Nephron progenitor cell (in vitro differentiated cells): ENCODE results near the gene SSH3.
"Not testable (repeated sequence)": the region's sequence is repeated elsewhere in the genome, so short reads cannot be mapped to it uniquely, and the experiment has no call there.

ENCODE experiments used
- DNase-seq: peaks from one replicate; pipeline ENCODE4 v3.0.0; 2021
- H3K27ac Mint-ChIP-seq: 2 replicates; pipeline ENCODE4 v1.8.0; 2021; ENCODE audit warnings: mild to moderate bottlenecking, moderate library complexity, mixed read lengths
- H3K27me3 Mint-ChIP-seq: 2 replicates; pipeline ENCODE4 v1.8.0; 2021; ENCODE audit warnings: mild to moderate bottlenecking, low read depth, mixed read lengths; ENCODE audit not compliant: poor library complexity
- H3K36me3 Mint-ChIP-seq: 2 replicates; pipeline ENCODE4 v1.8.0; 2021; ENCODE audit warnings: low read depth, mixed read lengths
- H3K4me1 Mint-ChIP-seq: 2 replicates; pipeline ENCODE4 v1.8.0; 2021; ENCODE audit warnings: mixed read lengths
- H3K4me3 Mint-ChIP-seq: 2 replicates; pipeline ENCODE4 v1.8.0; 2021; ENCODE audit warnings: mild to moderate bottlenecking, moderate library complexity, mixed read lengths
- H3K9me3 Mint-ChIP-seq: 2 replicates; pipeline ENCODE4 v1.8.0; 2021; ENCODE audit warnings: mild to moderate bottlenecking, moderate library complexity, mixed read lengths
- TF ChIP-seq, protein P1 (sequence below): fragments of 200-600 bp; sonication (generic); IDR thresholded peaks from 2 replicates; pipeline ENCODE4 v1.5.0; 2021; ENCODE audit warnings: antibody characterized with exemption

Gene SSH3

GRCh38 chr11:67314218-67314617 lies 10.9 kb downstream of the SSH3 start:
- Mint-ChIP-seq H3K27ac (no peak overlapping the region), H3K4me1 (peaks cover 21% of the 10 kb centered on the region), H3K27me3 (peaks cover 20% of the 10 kb centered on the region), H3K36me3 (no peaks in the 10 kb centered on the region), H3K9me3 (no peaks in the 10 kb centered on the region), H3K4me3 (no peak overlapping the region)
- TF ChIP-seq, protein P1, sequence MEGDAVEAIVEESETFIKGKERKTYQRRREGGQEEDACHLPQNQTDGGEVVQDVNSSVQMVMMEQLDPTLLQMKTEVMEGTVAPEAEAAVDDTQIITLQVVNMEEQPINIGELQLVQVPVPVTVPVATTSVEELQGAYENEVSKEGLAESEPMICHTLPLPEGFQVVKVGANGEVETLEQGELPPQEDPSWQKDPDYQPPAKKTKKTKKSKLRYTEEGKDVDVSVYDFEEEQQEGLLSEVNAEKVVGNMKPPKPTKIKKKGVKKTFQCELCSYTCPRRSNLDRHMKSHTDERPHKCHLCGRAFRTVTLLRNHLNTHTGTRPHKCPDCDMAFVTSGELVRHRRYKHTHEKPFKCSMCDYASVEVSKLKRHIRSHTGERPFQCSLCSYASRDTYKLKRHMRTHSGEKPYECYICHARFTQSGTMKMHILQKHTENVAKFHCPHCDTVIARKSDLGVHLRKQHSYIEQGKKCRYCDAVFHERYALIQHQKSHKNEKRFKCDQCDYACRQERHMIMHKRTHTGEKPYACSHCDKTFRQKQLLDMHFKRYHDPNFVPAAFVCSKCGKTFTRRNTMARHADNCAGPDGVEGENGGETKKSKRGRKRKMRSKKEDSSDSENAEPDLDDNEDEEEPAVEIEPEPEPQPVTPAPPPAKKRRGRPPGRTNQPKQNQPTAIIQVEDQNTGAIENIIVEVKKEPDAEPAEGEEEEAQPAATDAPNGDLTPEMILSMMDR, result no peak
- no peak for DNase-seq

DNA sequence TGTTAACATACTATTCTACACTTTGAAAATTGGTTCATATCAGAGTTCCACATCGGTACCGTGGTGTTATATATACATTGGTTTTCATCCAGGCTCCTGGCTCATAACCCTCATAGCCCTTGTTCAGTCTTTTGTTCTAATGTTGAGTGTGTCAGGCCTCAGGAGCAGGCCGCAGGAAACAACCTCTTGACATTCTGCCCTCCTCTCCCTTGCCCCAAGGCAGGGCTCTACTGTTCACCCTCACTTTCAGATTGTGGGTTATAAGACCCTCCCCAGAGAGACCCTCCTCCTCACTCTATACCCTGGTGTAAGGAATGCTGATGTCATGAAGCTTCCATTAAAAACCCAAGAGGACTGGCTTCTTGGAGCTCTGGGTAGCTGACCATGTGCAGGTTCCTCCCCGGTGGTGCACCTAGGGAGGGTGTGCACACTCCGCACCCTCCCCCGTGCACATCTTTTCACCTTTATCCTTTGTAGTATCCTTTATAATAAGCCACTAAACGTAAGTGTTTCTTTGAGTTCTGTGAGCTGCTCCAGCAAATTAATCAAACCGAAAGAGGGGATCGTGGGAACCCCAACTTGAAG lies 12.1 kb downstream of the SSH3 start:
- Mint-ChIP-seq H3K27ac (no peak overlapping the region), H3K9me3 (no peaks in the 10 kb centered on the region), H3K4me1 (peaks cover 21% of the 10 kb centered on the region), H3K4me3 (peak overlapping the region; percentile 58), H3K36me3 (no peaks in the 10 kb centered on the region), H3K27me3 (peaks cover 25% of the 10 kb centered on the region)
- no peak for DNase-seq
- TF ChIP-seq, protein P1, result no peak

DNA sequence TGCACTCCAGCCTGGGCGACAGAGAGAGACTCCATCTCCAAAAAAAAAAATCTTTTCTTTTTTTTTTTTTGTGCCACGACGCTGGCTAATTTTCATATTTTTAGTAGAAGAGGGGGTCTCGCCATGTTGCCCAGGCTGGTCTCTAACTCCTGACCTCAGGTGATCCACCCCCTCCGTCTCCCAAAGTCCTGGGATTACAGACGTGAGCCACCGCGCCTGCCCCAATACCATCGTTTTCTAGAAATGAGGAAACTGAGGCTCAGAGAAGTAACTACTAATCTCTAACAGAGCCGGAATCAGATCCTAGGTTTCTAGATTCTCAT lies 13.5 kb downstream of the SSH3 start:
- DNase-seq, result no peak
- no peaks in the 10 kb centered on the region for H3K9me3 Mint-ChIP-seq
- TF ChIP-seq, protein P1, result no peak
- no peaks in the 10 kb centered on the region for H3K36me3 Mint-ChIP-seq
- H3K27ac Mint-ChIP-seq, result peak overlapping the region; percentile 99
- H3K4me3 Mint-ChIP-seq, result peak overlapping the region; percentile 91
- H3K27me3 Mint-ChIP-seq, result peaks cover 35% of the 10 kb centered on the region
- H3K4me1 Mint-ChIP-seq, result peaks cover 21% of the 10 kb centered on the region

DNA sequence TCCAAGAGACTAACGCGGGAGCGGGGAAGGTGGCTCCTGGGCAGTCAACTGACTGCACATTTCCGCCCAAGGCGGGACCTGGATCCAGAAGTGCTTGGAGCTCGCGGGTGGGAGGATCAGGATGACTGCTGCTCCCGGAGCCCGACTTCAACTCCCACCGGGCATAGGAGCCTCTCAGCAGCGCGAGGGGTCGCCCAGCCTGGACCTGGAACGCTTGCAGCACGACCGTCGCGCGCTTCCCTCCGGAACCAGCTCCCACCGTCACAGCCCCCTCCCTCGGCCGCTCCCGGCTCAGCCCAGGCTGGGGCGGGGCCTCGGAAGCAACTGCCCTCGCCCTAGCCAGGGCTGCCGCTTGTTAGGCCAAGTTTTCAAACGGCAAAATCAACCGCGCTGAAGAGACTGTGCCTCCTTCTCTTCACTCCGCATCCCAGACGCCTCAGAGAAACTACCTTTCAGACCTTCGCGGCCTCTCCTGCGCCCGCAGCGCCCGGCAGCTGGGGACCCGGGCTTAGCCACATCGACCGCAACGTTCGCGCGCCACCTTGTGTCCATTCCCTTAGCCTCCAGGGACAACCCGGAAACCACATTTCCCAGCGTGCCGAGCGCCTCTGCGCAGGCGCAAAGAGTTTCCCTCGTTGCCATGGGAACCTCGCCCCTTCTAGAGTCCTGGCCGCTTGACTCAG lies 14.0 kb downstream of the SSH3 start:
- Mint-ChIP-seq H3K27me3 (peaks cover 35% of the 10 kb centered on the region), H3K4me3 (peak overlapping the region; percentile 91), H3K9me3 (no peaks in the 10 kb centered on the region), H3K27ac (peak overlapping the region; percentile 99), H3K4me1 (peaks cover 21% of the 10 kb centered on the region), H3K36me3 (no peaks in the 10 kb centered on the region)
- TF ChIP-seq, protein P1, result peak; percentile 77
- peak; percentile 99 for DNase-seq

- no peak for DNase-seq
- Mint-ChIP-seq H3K4me3 (peak overlapping the region; percentile 91), H3K4me1 (peaks cover 21% of the 10 kb centered on the region), H3K27me3 (peaks cover 38% of the 10 kb centered on the region), H3K27ac (peak overlapping the region; percentile 99), H3K36me3 (no peaks in the 10 kb centered on the region), H3K9me3 (no peaks in the 10 kb centered on the region)
- TF ChIP-seq, protein P1, result no peak
Observed at GRCh38 chr11:67317888-67318555, 14.7 kb downstream of the SSH3 start.

DNA sequence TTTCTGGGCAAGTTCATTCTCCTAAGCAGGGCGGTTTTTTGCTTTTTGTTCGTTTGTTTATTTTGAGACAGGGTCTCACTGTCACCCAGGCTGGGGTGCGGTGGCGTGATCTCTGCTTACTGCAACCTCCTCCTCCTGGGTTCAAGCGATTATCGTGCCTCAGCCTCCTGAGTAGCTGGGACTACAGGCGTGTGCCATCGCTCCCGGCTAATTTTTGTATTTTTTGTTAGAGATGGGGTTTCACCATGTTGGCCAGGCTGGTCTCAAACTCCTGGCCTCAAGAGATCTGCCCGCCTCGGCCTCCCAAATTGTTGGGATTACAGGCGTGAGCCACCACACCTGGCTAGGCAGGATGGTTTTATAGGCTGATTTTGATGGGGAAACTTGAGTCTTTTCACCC lies 15.5 kb downstream of the SSH3 start:
- H3K36me3 Mint-ChIP-seq, DNase-seq, H3K9me3 Mint-ChIP-seq, H3K27ac Mint-ChIP-seq: not testable (repeated sequence)
- H3K4me3 Mint-ChIP-seq, result peak overlapping the region; percentile 91
- H3K4me1 Mint-ChIP-seq, result peaks cover 21% of the 10 kb centered on the region
- H3K27me3 Mint-ChIP-seq, result peaks cover 38% of the 10 kb centered on the region
